ENCODE data around the gene CLVS2.

Gene CLVS2

GRCh38 chr6:122995921-122996793 lies at the start of gene CLVS2:
CLVS2 (plus strand) TSS chr6:122996235; CDS start chr6:122997778, 1,543 bp downstream.
- no peak for DNase-seq

GRCh38 chr6:122947355-122947754 lies 48.7 kb upstream of the CLVS2 start:
- DNase-seq: no peak

GRCh38 chr6:122953766-122954165 lies 42.3 kb upstream of the CLVS2 start:
- DNase-seq: no peak

- no peak for DNase-seq
These were observed 39.7 kb upstream of the CLVS2 start for GRCh38 chr6:122956376-122956775.

- DNase-seq: no peak
These were observed 33.9 kb upstream of the CLVS2 start for GRCh38 chr6:122962000-122962624.

- DNase-seq: no peak
These were observed 26.0 kb upstream of the CLVS2 start for GRCh38 chr6:122969999-122970533.

- DNase-seq: no peak
These were observed 18.9 kb upstream of the CLVS2 start for GRCh38 chr6:122977180-122977579.

- DNase-seq: no peak
These were observed 11.6 kb upstream of the CLVS2 start for GRCh38 chr6:122984393-122984792.

- DNase-seq: no peak
These were observed 1.8 kb upstream of the CLVS2 start for GRCh38 chr6:122994256-122994655.

- DNase-seq: no peak
These were observed 915 bp downstream of the CLVS2 start for GRCh38 chr6:122996794-122997505.

- DNase-seq: no peak
These were observed 1.6 kb downstream of the CLVS2 start for GRCh38 chr6:122997541-122998150.

GRCh38 chr6:122998403-122998975 lies 2.5 kb downstream of the CLVS2 start:
- DNase-seq: no peak

GRCh38 chr6:123000244-123000770 lies 4.3 kb downstream of the CLVS2 start:
- DNase-seq: no peak

- no peak for DNase-seq
These were observed 5.5 kb downstream of the CLVS2 start for GRCh38 chr6:123001540-123001939.

- no peak for DNase-seq
These were observed 11.8 kb downstream of the CLVS2 start for GRCh38 chr6:123007885-123008284.

- DNase-seq: no peak
These were observed 13.0 kb downstream of the CLVS2 start for GRCh38 chr6:123009059-123009458.

GRCh38 chr6:123014835-123015234 lies 18.8 kb downstream of the CLVS2 start:
- DNase-seq: no peak

GRCh38 chr6:123016431-123017103 lies 20.5 kb downstream of the CLVS2 start:
- DNase-seq: no peak

- DNase-seq: no peak
These were observed 21.2 kb downstream of the CLVS2 start for GRCh38 chr6:123017104-123017682.

GRCh38 chr6:123022975-123023374 lies 26.9 kb downstream of the CLVS2 start:
- no peak for DNase-seq

- DNase-seq: no peak
These were observed 28.9 kb downstream of the CLVS2 start for GRCh38 chr6:123024976-123025375.

All from CD4-positive, alpha-beta T cell treated with Interleukin-21 for 1 hour (primary cell).